OCI-LY1 (cell line): Measurements from ENCODE around the gene ARHGAP18.

Experiments used
- CTCF ChIP-seq: fragments of 200-600 bp; sonication (generic), shearing (Covaris generic); IDR thresholded peaks from 2 replicates; pipeline ENCODE4 v1.5.1; 2017; ENCODE audit warnings: mild to moderate bottlenecking, antibody characterized with exemption, low read length, moderate library complexity, mixed read lengths
- EZH2 ChIP-seq: fragments of 200-600 bp; sonication (generic), shearing (Covaris generic); IDR thresholded peaks from 2 replicates; pipeline ENCODE4 v1.8.0; 2017; ENCODE audit warnings: borderline replicate concordance, mixed run types, mild to moderate bottlenecking, antibody characterized with exemption, low read length, moderate library complexity, mixed read lengths

- TF ChIP-seq CTCF (no peak), EZH2 (no peak)
Measured at GRCh38 chr6:129590408-129591022, 119.5 kb downstream of the ARHGAP18 start.
